TTC549 (cell line): ENCODE measurements around the gene SAMD14.

ENCODE experiments used
- FAIRE-seq: peaks from 2 replicates; lab custom pipeline; 2012; peaks lifted over from hg19 to GRCh38; lab: Jason Lieb, UNC

The SAMD14 gene

GRCh38 chr17:50095626-50096037 is 34.3 kb downstream of the SAMD14 start:
- FAIRE-seq: no peak

- FAIRE-seq: peak; percentile 84
These were observed 35.0 kb downstream of the SAMD14 start, which contains the start of gene PDK2 for GRCh38 chr17:50094753-50095619. Gene PDK2 (plus strand): TSS chr17:50095351. CDS start chr17:50095436, 85 bp downstream.

- FAIRE-seq: no peak
These were observed 35.7 kb downstream of the SAMD14 start for GRCh38 chr17:50094243-50094752.

- no peak for FAIRE-seq
These were observed 36.2 kb downstream of the SAMD14 start for GRCh38 chr17:50093807-50094206.

GRCh38 chr17:50093246-50093645 is 36.7 kb downstream of the SAMD14 start:
- no peak for FAIRE-seq

GRCh38 chr17:50091918-50092285 is 38.1 kb downstream of the SAMD14 start:
- no peak for FAIRE-seq

- FAIRE-seq: no peak
These were observed 38.7 kb downstream of the SAMD14 start for GRCh38 chr17:50090971-50091917.

GRCh38 chr17:50090071-50090470 is 39.9 kb downstream of the SAMD14 start:
- no peak for FAIRE-seq

- no peak for FAIRE-seq
These were observed 40.8 kb downstream of the SAMD14 start for GRCh38 chr17:50088952-50089825.

GRCh38 chr17:50087912-50088405 is 42.0 kb downstream of the SAMD14 start:
- no peak for FAIRE-seq

GRCh38 chr17:50087246-50087911 is 42.6 kb downstream of the SAMD14 start:
- FAIRE-seq: no peak

- FAIRE-seq: no peak
These were observed 48.2 kb downstream of the SAMD14 start for GRCh38 chr17:50081757-50082156.

- no peak for FAIRE-seq
These were observed 49.1 kb downstream of the SAMD14 start for GRCh38 chr17:50080827-50081226.

- FAIRE-seq: no peak
These were observed 49.9 kb downstream of the SAMD14 start for GRCh38 chr17:50080096-50080480.

GRCh38 chr17:50079334-50080095 is 50.4 kb downstream of the SAMD14 start:
- no peak for FAIRE-seq

- FAIRE-seq: no peak
These were observed 51.5 kb downstream of the SAMD14 start for GRCh38 chr17:50078430-50078829.

- no peak for FAIRE-seq
These were observed 53.2 kb downstream of the SAMD14 start for GRCh38 chr17:50076591-50077235.

- no peak for FAIRE-seq
These were observed 53.8 kb downstream of the SAMD14 start for GRCh38 chr17:50076221-50076590.

GRCh38 chr17:50075446-50076032 is 54.4 kb downstream of the SAMD14 start:
- FAIRE-seq: no peak
